ENCODE results near the gene LIME1.

The LIME1 gene

DNA sequence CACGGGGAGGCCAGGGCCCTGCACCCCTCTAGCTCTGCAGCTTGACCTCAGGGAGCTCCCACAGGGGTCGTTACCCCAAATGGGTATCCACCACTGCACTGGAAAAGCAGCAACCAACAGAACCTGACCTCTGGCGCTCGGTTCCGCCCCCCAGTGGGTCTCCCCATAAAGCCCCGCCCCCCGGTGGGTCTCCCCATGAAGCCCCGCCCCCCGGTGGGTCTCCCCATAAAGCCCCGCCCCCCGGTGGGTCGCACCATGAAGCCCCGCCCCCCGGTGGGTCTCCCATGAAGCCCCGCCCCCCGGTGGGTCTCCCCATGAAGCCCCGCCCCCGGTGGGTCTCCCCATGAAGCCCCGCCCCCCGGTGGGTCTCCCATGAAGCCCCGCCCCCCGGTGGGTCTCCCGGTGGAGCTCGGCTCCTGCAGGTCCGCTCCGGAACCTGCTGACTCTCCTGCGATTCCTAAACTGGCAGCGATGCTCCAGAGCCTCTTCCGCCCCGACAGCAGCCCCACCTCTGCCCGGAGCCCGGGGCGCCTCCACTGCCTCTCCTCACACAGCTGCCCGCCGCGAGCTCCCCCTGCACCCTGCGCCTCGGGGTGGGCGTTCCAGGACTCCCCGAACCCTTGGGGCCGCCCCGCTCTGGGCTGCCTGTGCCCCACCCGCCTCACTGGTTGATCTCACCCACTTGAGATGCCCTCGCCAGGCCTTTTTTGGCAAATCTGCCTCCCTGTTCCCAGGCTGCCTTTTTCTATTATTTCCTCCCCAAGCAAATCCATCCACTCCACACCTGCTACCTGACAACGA lies 15.2 kb downstream of the LIME1 start:
- DNase-seq: no peak

DNA sequence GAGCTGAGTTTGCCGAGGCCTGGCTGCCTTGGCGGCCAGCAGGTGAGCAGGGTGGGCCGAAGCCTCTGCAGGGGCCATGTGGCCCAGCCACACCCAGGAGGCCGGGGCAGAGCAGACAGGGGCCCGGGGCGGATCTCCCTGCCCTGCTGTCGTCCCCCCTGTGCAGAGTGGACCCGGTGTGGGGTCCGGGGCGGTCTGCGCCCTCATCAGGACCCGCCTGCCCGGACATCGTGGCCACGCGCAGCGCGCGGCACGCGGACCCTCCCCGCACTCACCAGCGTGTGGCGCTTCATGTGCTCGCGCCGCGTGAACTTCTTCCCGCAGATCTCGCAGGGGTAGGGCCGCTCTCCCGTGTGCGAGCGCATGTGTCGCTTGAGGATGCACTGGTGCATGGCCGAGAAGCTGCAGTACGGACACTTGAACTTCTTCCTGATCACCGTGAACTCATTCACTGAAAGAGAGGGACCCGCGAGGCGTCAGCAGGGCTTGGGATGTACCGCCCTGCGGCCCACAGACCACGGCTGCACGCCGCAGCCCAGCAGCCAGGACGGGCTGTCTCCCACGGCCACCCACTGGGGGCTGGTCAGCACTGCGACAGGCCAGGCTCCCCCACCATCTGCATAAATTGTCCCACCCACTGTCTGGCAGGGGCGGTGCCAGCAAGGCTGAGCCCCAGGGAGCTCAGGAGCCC lies 16.1 kb downstream of the LIME1 start:
- no peak for DNase-seq

DNA sequence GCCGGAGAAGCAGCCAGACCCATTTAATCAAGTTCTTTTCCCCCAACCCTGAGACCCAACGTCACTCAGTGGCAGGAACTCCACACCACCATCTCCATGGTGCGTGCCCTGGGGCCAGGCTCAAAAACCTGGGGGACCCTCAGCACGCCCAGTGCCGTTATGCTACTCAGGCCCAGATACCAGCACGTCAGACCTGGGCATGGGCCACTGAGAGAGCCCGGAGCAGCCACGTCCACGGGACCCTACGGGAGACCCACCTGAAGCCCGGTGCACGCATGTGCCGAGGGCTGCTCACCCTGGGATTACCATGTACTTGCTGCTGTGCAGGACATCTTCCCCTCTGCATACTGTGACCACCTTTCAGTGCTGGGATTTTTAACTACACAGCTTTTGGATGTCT lies 16.9 kb downstream of the LIME1 start:
- DNase-seq: no peak

DNA sequence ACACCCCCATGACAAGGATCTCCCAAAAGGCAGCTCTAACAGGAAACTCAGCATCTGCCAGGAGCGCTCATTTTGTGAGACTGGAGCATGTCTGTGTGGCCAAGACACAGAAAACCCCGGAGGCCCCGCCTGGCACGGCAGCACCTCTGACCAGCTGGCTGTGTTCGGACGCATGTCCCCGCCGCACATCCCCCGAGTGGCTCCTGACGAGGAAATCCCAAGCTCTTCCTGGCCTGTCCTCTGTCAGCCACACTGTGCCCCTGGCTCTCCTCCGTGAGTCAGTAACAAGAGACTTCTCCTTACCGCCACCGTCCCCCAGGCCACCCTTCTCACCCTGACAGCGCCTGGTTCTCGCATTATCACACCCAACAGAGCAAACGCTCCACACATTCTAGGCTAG lies 17.5 kb downstream of the LIME1 start:
- DNase-seq: no peak

DNA sequence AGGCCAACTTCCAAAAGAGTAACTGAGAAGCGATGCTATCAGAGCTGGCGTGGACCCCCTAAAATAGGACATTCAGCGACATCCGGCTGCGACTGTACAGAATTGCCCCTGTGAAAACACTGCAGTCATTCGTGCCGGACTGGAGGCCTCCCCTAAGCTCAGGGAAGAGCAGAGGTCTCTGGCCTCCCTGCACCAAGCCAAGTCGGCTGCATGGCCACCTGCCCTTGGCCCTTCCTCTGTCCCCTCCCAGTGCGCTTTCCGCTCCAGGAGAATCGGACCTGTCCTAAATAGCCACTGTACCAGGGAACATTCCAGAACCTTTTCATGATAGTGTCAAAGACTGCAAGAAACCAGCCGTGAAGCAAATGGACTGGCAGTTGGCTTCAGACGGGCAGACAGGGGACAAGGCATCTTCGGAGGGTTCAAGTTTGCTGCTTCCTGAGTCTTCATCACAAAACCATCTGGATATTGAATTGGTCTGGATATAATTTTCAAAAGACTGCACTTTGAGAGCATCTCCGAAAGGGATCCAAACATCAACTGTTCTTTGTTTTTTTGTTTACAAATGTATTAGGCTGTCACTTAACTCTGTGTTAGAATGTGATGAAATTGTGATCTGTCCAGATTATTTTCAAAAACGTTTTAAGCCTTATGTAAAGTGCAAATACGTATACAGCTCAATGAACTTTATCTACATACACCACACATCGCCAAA lies 19.6 kb downstream of the LIME1 start:
- DNase-seq: no peak

DNA sequence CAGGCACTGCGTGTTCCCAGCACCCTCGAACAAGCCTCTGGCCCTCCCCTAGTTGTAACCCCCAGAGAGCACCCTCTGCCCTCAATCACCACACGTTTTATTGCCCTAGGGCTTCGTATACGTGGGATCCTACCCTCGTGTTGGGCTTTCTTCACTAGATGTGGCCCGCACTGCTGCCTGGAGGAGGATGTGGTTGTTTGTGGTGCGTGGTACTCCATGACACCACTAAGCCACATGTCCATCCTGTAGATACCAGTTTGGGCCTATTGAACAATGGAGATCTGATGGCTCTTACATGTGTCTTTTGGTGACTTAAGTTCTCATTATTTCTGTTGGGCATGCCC lies 20.2 kb downstream of the LIME1 start:
- no peak for DNase-seq

DNA sequence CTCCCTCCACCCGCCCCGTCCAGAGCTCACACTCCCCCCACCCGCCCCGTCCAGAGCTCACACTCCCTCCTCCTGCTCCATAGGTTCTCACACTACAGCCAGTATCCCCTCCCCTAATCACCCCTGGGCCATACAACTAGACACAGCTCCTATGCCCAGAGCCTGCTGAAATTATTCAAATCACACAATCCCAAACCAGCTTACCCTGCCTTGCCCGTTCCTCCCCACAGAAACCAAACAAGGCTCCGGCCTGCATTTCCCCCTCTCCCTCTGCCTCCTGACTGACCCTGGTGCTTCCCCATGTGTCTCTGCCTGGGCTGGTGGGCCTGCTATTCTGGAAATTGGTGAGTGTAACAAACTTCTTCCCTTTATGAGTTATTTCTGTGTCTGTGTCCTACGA lies 21.7 kb downstream of the LIME1 start:
- no peak for DNase-seq

DNA sequence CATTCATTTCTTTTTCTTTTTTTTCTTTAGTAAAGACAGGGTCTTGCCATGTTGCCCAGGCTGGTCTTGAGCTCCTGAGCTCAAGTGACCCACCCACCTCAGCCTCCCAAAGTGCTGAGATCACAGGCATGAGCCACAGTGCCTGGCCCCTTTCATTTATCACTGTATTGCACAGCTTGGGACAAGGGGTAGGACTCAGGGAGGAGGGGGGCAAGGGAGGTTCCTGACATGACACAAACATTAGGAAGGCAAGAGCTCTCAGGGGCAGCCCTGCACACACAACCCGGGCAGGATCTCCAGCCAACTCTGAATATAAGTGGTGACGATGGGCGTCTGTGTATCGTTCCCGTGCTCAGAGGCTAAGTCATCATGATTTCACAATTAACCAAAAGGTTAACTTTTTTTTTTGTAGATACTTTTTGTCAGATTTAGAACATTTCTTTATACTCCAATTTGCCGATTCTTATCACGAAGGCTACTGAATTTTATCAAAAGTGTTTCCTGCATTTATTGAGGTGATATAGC lies 23.0 kb downstream of the LIME1 start:
- no peak for DNase-seq

DNA sequence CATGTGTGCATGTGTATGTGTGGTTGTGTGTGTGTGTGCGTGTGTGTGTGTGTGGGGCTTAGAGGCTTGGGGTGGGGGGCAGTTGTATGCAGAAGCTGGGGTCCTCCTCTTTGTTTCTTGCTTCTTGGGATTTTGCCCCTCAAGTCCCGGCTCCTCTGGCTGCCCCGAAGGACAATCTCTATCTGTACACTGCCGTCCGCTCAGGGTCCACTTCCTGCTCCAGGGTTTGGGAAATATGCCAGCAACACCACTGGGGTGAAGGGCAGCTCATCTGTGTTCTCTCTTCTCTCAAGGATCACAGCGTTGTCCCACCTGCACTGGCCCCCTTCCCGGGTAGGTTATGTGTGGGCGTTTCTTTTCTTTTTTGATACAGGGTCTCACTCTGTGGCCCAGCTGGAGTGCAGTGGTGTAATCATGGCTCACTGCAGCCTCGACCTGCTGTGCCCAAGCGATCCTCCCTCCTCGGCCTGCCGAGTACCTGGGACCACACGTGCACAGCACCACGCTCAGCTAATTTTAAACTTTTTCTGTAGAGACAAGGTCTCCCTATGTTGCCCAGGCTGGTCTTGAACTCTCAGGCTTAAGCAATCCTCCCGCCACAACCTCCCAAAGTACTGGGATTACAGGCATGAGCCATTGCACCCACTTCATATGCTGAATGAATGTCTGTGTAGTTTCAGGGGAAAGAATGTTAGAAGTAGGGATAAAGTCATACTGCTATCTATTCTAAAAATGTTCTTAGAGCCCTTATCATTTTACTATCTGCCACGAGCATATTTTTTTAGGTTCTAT lies 28.8 kb downstream of the LIME1 start:
- no peak for DNase-seq

DNA sequence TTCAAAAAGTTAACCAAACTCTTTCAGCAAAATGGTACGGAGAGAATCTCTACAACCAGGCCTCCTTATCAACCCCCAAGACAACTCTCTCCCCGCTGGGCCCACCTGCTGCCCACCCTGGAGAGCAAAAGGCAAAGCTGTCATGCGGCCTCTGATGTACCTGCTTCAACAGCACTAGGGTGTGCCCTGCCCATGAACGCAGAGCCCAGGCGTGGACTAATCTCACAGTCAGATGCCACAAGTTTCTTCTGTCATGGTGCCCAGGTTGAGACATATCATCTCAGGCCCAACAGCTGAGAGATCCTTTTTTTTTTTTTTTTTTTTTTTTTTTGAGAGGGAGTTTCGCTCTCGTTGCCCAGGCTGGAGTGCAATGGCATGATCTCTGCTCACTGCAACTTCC lies 29.4 kb downstream of the LIME1 start:
- no peak for DNase-seq

DNA sequence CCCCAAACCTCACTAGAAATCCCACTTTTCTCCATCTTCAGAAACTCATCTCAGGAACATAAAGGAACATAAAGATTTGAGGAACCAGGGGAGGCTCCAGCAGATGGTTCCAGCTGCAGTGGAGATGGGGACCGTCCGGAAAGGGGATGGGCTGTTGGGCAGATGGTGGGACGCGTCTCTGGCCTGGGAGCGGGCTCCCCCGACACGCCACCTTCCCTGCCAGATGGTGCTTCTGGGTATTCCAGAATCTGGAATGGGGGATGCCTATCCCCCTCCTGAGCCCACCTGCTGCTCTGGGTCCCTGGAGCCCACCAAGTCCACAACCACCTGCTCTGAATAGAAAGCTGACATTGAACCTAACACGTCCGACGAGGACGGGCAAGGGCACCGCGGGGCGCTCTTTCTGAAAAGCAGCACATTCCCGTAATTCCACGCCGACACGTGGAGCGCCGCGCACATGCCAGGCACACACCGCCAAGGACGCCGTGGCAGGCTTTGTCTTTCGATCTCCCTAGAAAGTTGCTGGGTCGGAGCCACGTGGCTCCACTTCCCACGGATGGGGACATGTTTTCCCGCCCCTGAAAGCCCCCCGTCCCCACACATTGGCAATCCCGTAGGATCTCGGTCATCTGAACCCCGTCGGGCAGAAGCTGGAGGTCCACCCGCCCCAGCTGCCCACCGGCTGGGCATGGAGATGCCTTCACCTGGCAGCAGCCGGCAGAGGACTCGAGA lies 30.4 kb downstream of the LIME1 start:
- DNase-seq: no peak

DNA sequence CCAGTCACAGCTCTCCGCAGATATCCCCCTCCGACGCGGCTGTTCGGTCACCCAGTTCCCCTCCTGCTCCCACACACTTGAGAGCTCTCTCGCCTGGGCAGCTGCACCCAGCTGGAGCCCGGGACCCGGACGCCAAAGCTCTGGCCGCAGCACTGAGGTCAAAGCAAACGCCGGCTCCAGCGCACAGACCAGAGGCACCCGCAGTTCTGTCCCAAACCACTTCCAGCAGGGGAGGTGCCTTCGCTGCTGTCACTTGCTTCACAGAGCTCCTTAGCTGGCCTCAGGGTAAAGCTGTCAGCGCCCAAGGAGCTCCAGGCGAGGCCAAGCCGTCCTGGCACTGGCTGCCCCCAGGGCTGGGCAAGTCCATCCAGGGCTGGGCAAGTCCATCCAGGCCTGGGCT lies 31.0 kb downstream of the LIME1 start:
- DNase-seq: no peak

DNA sequence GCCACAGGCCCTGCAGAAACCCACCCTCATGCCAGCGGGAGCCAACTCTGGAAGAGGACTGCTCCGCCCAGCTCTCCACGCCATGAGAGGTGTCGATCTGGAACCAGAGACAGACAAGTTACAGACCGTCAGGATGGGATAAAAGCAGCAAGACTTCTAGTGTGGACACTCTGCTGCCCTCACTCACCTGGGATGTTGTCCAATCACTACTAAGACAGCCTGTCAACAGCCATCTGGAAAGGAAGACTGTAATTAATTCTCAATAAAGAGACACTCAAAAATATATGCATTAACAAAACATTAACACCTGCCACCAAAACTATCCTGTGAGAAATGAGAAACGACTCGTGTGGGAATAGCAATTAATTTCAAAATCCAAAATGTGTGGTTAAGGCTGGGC lies 31.4 kb downstream of the LIME1 start:
- no peak for DNase-seq

DNA sequence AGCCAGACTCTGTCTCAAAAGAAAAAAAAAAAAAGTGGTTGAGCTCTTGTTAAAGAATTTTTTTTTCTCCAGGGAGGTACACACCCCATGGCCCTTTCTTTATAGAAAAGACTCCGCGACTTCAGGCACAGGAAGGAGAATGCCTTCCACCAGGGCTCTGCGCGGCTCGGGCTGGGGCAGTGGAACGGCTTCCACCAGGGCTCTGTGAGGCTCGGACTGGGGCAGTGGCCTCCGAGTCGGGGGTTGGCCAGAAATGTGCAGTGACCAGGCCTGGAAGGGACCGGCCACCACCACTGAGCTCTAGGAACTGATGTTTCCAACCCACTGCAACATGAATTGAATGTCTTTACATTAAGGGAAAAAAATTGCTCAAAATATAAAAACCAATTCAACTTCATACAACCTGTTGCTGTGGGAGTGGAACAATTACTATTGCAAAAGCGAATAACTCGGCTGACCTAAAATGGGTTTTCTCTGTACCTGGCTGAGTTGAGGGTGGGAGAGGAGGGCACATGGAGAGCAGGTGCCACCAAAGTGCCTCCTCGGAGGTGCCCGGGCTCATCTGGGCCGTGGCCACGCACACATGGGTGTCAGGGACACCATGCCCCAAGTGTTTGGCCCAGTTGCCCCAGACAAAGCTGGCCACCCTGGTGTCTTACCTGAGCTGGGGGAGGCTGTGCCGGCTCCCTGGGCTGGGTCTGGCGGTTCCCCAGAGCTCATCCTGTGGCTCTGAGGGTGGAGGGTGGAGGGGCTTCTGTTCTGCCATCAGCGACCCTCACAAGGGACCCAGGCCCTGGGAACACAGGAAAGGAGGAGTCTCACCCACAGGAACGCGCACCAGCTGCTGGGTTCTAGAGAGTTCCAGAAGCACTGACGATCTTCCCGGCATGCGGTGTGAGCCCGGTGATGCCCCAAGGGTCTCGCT lies 32.4 kb downstream of the LIME1 start:
- DNase-seq: no peak

DNA sequence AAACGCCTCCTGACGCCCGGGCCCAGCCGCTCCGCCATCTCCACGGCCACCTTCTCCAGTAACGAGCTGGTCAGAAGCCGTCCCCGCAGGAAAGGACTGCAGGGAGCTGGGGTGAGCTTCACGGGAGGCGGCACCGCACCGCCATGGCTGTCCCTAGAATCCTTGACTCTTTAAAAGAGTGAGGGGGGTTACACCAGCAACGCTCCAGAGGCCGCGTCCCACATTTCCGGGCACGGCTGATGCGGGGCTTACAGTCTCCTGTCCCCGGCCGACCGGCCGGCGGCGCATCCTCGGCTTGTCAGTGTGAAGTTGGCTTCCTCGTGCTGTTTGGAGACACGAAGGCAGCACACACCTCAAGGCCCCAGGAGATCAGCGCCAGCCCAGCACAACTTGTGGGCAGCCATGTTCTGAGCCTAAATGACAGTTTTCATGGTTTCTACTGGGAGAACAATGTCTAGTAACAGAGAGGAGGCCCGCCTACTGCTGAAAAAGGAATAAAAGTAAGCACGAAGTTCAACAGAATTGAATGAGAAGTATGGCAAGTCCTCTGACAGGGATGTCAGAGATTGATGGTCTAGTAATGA lies 33.5 kb downstream of the LIME1 start:
- DNase-seq: no peak

DNA sequence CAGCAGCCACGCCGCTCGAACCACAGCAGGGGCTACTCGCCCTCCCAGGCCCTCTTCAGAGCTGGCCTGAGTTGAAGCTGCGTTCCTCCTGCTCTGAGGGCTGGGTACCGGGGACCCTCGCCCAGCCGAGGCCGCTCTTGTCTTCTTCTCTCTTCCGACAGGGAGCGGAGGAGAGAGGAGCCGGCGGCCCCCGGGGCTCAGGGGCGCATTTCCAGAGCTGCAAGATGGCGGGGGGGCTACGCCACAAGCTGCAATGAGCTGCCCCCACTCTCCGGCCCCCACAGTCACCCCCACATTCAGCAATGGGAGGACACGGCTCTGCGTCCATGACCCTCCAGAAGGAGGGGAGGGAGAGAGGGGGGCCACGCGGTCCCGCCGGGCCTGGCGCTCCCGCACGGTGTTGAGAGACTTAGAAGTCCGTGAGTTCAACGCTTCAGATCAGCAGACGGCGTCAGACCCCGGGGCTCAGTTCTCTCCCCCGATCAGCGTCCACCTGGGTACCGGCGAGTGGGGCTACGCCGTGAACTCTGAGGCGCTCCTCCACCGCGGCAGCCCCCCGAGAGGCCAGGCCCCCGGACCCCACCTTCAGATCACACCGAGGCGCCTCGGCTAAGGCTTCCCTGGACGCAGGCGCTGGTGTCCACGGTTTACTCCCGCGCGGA lies 34.7 kb downstream of the LIME1 start:
- DNase-seq: no peak

DNA sequence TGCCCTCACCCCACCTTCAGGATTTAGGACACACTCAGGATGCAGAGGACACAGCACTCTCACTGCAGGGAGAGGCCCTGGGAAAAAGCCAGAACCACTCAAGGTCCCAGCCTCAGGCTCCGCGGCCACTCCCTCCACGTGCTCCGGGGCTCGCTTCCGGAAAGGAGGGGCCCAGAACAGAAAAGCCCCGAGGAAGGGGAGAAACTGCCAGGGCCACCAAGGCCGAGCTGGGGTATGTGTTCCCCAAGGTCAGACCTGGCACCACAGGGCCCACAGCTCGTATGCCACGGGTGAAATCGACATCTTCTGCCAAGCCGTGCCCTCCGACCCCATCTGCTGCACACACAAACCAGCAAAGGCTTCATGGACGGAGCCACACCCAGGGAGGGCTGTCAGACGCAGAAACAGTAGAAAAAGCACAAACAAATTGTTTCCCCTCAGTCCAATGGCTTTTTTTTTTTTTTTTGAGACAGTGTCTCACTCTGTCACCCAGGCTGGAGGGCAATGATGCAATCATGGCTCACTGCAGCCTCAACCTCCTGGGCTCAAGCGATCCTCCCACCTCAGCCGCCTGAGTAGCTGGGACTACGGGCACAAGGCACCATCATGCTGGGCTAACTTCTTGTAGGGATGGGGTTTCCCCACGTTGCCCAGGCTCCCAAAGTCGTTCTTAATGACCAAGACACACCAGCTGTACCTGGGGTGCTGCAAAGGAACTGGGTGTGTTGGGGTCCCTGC lies 36.5 kb downstream of the LIME1 start:
- DNase-seq: no peak

DNA sequence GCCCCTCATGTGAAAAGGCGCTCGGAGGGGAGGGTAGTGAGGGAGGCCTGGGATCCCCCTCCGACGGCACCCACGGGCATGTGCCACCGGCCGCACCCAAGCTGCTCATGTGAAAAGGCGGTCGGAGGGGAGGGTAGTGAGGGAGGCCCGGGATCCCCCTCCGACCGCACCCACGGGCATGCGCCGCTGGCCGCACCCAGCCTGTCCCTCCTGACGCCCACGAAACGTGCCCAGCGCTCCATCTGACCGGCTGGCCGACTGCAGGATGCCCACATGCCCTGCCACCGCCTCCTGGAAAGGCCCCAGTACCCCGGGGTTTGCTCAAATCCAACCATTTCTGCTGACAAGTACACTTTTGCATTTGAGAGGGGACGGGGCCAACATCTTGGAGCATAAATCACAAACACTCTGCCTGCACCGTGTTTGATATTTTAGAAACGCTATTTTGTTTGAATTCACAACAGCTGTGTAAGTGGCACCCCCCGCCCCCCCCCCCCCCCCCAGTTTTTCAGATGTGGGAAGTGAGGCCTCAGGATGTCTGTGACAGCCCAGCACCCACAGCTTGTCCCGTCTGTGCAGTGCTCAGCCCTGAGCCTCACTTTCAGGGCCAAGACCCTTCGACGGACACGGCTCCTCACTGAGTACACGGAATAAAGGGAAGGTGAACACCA lies 37.2 kb downstream of the LIME1 start:
- no peak for DNase-seq

DNA sequence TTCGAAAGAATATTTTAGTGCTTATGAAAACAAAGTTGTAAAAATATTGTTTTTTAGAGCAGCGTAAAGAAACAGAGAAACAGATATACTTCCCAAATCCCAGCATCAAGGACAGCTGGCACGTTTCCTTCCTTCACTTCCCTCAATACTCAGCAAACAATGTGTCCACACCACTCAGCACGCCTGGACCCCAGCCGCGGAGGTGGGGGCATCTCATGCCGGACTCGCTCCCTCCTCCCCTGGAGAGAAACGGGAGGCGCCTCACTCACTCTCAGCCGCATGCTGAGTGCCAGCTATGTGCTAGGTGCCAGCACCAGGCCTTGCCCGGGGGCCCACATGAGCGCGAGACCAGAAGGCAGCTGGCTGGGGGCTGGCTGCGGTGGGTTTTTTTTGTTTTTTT lies 37.8 kb downstream of the LIME1 start:
- no peak for DNase-seq
